Measurements from ENCODE around the gene MEGF11. TPM values are rescaled to one million over a fixed set of nuclear protein-coding genes. Genes with fewer than 3 reads are reported as not detected.
A peak's percentile ranks its signal among the peaks of the same experiment; 100 is the strongest.

MEGF11 gene
- total RNA-seq, 1 donor from 2014 or later, result 0.10 TPM

DNA sequence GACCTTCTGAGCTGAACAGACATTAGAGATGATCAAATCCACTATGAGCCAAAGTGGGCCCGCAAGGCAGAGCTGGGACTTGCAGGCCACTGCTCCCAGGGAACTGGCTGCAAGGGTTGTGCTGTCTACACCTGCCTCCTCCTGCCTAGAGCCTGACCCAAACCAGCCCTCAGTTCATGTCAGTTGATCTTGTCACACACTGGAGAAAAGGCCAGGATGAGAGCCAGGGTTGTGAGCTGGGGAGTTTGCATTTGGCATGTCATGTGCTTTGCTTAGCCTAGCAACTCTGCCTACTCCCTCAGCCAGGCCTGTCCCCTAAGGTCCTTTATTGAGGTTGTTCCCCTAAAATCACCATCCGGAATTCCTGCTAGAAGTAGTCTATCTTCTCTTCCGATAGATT, 316.5 kb downstream of the MEGF11 start:
- DNase-seq, result no peak

DNA sequence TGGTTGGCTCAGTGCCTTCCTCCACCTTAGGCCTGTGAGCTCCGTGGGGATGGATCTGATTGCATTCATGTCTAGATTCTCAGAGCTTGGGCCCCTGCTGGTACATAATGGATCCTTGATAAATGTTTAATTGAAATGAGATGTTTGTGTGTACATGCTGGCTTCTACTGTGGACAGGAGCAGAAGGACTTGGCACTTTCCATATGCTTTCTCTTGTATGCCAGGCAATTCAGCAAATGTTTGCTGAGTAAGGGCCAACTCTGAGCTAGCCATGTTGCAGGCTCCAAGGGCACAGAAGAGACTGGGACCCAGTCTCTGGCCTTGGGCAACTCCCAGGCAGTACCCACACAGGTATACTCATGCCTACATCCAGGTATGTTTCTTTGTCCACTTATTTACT, 317.3 kb downstream of the MEGF11 start:
- no peak for DNase-seq

DNA sequence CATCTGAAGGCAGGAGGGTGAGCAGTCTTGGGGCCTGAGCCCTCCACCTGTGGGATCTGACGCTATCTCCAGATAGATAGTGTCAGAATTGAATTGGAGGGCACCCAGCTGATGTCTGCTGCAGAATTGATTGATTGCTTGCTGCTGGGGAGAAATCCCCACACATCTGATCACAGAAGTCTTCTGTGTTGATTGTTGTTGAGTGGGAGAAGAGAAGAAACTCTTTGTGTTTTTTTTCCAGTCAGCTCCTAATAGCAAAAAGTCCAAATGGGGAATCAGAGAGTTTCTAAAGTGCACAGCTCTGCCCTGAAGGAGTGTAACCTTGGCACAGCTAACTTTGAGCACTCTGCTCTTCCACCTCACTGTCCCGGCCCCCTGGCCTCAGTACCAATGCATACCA, 318.2 kb downstream of the MEGF11 start:
- DNase-seq, result no peak

DNA sequence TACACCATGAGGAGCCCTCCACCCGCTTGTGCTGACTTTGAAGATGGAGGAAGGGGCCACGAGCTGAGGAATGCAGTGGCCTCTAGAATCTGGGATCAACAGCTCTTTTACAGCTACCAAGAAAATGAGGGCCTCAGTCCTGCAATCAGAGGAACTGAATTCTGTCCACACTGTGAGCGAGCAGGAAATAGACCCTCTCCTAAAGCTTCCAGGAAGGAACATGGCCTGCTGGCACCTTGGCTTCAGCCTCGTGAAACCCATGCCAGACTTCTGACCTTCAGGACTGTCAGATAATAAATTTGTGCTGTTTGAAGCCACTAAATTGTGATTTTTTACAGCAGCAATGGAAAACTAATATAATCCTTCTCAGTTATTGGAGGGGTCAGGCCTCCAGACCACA, 322.3 kb downstream of the MEGF11 start:
- no peak for DNase-seq

DNA sequence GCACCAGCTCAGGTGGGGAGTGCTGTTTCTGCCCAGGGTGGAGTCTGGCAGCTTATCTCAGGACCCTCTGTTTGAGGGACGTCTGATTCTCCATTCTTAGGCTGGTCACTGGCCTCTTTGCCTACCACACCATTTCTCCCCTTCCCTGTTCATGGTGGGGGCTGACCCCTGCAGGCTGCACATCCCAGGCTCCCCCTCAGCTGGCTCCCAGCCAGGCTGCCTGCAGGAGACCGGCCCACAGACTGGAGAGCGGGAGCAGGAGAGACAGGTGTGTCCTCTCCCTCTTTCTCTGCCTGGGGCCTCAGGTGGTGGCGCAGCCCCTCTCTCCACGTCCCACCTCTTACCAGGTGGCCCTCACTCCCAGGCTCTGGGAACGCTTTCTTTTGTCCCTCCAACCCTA, 323.4 kb downstream of the MEGF11 start:
- no peak for DNase-seq

DNA sequence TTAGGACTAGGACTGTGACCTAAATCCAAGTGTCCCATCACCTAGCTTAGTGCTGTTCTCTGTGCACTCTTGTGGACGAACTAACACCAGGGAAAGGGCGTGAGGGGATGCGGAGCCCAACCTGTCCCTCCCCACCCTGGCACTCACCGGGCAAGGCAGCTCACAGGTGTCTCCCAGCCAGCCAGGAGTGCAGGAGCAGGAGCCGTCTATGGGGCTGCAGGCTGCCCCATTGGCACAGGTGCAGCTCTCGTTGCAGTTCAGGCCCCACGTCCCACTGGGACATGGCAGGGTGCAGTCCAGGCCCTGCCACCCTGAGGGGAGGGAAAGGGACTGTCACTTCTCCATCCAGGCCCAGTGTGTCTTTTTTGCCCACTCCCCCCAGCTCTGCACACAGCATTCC, 324.0 kb downstream of the MEGF11 start:
- DNase-seq, result no peak

DNA sequence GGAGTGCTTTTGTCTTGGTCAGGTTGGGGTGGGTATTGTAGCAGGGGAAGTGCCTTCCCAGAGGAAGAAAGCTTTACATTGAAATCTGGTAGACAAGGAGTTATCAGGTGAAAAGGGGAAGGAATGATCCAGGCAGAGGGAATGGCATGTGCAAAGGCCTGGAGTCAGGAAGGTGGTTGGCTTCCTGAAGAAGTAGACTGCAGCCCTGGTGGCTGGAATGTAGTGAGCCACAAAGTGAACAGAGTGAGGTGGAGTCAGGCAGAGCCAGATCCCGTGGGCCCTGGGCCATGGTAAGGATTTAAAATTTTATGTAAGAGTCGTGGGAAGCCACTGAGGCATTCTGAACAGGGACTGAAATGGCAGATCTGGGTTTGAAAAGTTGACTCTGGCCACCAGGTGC, 326.0 kb downstream of the MEGF11 start:
- no peak for DNase-seq

DNA sequence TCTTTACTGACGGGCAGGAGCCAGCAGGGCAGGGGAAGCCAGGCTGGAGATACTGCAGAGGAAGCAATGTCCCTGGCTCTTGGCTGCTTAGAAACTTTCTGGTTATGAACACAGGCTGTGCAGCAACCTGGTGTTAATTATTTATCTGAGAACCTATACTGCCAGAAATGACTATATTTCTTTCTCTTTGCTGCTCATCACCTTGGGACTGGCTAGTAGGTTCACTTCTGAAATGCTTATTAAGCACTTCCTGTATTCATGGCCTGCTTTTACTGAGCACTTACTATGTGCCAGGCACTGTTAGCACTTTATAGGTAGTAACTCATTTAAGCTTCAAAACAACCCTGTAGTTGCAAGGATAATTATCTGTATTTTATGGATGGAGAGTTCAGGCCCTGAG, 326.7 kb downstream of the MEGF11 start:
- no peak for DNase-seq

DNA sequence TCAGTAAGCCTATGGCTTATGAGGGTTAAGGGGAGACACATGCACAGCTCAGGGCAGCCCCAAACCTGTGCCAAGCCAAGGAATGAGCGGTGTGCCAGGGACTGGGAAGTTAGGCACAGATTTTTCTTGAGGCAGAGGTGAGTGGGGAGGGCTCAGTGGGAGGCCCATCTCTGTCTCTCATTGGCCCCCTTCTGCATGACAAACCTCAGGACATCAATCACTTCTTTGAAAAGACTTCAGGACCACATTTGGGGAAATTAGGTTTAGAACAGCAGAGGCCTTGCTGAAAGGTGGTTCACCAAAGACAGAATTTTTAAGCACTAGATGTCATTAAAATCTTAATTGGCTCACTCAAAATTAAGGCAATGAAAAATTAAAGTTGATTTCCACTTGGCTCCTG, 327.1 kb downstream of the MEGF11 start:
- no peak for DNase-seq

DNA sequence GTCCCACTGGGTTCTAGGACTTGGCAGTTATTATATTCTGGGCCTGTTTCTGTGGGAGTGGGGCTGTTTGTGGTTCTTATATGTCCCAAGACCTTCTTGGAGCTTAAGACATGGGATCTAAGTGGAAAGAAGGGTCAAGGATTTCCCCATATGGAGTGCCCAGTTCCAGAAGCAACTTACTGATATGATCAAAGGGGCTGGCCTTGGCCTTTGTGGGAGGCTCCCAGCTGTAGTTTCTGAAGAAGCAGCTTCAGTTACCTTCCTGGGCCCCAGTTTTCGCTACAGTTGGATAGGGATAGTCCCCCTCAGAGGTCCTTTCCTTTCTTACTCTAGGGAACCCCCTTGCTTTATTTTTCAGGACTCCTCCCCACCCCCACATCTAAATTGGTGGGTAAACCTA, 328.2 kb downstream of the MEGF11 start:
- DNase-seq, result no peak

DNA sequence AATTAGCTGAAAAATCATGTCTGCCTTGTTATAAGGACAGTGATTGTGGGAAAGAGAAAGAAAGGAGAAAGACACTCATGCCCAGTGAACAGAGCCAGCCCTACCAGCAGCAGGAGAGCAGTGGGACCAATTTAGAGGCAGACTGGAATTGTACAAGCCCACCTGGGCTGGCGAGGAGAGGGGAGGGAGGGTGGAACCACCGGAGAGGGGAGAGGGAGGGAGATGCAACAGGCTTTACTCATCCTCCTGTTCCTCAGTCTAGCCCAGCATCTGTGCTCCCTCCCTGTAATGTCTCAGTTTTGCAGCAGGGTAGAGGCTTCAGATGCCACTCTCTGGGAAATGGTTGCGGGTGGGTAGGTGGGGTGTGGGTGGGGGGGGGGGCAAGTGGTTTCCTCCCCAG, 329.5 kb downstream of the MEGF11 start:
- DNase-seq, result no peak

DNA sequence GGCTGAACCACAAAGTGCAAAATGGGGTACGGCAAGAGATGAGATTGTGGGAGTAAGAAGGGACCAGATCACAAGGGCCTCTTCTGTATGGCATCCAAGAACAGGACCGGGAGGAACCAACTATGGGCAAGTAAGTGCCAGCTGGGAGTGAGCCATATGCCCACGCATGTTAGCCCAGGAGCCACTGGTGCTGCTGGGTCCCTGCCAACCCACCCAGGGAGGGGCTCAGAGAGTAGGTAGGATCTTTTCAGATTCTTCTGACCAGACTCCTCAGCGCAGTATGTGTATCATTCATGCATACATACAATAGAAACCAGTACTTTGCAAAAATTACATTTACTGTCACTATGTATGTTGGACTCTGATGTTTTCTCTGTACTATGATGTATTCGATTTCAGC, 330.3 kb downstream of the MEGF11 start:
- no peak for DNase-seq

DNA sequence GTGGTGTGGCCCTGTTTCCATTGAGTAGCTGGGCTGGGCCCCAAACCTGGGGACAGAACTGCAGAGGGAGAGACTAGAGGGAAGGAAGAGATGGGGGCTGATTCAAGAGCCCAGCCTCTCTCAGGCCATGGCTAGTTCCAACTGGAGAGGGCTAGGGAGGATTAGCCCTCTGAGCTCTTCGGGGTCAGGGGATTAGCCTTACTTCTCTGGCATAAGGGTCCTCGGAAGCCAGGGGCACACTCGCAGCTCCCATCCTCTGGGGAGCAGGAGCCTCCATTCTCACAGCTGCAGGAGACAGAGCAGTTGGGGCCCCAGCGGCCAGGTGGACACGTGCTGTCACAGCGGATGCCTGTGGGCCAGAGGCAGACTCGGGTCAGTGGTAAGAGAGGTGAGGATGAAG, 330.9 kb downstream of the MEGF11 start:
- DNase-seq, result no peak

DNA sequence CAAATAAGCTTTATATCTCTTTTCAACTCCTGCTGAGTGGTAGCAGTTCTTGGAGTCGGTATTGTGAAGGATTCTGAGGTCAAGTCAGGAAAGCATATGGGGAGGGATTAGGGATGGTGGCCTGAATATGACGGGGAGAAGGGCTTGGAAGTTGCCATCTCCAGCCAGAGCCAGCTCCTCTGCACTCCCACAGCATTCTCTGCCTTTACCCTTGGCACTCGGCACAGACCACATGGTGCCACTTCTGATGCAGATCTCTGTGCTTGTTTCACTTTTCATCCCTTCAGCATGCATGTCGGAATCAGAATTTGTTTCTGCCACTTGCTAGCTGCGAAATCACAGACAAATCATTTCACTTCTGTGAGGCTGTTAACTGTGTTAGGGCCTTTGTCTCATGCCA, 331.8 kb downstream of the MEGF11 start:
- DNase-seq, result peak; percentile 15

DNA sequence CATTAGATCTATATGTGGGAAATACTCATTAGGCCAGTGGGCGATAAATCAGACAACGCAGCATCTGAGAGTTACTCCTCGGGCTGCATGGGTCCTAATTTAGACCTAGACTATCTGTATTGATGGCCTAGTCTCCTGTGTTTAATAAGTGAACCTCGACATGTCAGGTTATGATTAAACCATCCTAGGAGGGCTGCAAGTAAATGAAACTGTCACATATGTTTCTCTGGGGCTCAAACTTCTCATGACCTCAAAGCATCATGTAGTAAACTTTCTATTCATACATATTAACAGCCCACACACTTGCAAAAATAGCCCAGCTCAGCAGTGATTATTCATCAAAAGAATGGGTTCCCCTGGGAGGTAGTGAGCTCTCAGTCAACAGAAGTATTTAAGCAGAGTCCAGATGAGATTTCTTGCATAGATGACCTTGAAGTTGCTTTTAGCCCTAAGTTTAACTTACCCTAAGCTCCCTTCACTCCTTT, 332.7 kb downstream of the MEGF11 start:
- no peak for DNase-seq

DNA sequence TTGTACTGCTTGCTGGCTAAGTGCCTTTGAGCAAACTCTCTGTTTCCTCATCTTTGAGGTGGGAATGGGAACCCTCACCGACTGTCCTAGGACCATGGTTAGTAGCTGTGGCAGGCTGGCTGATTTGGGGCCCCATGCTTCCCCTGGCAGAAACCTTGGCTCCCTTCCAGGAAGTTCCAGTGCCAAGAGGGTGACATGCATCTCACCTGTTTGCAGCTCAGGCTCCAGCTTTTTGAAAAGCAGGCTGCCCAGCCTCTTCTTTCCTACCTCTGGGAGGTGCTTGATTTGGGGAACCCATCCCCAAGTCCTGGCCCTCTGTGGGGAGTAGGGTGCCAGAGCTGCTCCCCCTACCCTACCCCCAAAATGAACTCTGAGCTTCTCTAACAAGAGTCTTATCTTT, 333.4 kb downstream of the MEGF11 start:
- no peak for DNase-seq

DNA sequence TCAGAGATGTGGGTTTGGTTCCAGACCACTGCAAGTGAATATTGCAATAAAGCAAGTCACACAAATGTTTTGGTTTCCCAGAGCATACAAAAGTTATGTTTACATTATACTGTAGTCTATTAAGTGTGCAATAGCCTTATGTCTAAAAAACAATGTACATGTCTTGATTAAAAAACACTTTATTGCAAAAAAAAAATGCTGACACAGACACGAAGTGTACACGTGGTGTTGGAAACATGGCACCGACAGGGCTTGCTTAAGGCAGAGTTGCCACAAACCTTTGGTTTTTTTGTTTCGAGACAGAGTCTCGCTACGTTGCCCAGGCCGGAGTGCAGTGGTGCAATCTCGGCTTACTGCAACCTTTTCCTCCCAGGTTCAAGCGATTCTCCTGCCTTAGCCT, 334.2 kb downstream of the MEGF11 start:
- DNase-seq, result no peak

DNA sequence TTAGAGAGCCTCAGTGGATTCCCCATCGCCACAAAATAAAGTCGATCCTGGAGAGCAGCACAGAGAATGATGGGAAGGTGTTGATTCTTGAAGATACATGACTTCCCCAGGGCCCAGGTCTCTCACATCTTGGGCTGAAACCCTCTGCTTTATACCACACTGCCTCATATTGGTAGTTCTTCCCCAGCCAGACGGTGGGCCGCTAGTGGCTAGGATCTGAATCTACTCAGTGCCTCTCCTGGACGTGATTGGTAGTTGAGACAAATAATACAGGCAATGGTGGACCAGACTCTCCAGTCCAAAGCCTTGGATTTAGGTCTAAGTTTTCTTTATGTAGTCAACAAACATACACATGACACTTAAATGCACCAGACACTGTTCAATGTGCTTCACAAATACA, 334.6 kb downstream of the MEGF11 start:
- DNase-seq, result no peak

DNA sequence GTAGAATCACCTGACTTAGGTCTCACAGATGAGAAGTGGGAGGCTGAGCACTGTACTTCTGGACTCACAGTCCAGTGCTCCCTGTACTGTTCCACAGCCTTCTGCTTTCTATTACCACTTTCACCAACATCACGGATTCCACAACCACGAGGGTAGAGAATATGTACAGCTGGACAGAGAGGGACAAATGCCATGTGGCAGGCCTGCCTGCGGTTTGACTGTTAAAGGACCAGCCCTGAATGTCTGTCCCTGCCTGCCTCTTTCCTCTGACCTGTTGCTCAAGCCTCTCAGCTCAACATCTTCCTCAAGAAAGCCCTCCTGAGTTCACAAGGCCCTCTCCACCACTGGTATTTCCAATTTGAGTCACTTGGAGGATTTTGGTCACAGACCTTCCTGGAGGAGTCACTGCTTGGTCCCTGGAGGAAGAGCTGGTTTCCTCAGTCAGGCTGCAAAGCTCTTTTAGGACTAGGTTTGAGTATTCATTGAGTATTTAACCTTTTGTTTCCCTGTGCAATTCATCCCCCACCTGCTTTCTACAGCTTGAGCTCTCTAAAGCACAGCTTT, 335.1 kb downstream of the MEGF11 start:
- no peak for DNase-seq

DNA sequence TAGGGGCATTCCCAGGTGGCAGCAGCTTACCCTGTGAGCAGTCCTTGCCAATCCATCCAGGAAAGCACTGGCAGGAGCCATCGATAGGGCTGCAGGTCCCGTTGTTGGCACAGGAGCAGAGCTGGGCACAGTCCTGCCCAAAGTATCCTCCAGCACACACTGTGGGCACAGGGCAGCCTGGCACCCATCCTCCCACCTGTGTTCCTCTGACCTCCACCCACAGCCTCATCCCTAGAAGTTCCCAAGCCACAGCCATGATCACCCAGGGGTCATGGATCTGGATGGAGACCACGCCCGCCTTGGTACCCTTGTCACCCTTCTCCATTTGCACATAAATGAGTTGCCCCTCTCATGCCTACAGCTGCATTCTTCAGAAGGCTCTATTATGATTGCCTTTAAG, 335.6 kb downstream of the MEGF11 start:
- no peak for DNase-seq

DNA sequence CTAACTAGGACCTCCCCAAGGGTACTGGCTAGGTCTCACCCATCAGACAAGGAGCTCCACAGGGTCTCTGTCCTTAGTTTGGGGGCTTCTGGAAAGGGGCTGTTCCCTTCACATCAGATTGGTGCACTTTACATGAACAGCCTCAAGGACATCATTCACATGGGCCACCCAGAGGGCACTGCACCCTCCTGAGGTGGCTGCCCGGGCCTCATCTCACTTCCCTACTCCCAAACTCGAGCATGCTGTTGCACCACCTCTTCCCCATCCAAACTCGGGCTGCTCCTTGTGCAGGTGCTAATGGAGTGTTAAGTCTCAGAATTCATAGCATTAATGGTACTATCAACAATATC, 336.2 kb downstream of the MEGF11 start:
- no peak for DNase-seq

DNA sequence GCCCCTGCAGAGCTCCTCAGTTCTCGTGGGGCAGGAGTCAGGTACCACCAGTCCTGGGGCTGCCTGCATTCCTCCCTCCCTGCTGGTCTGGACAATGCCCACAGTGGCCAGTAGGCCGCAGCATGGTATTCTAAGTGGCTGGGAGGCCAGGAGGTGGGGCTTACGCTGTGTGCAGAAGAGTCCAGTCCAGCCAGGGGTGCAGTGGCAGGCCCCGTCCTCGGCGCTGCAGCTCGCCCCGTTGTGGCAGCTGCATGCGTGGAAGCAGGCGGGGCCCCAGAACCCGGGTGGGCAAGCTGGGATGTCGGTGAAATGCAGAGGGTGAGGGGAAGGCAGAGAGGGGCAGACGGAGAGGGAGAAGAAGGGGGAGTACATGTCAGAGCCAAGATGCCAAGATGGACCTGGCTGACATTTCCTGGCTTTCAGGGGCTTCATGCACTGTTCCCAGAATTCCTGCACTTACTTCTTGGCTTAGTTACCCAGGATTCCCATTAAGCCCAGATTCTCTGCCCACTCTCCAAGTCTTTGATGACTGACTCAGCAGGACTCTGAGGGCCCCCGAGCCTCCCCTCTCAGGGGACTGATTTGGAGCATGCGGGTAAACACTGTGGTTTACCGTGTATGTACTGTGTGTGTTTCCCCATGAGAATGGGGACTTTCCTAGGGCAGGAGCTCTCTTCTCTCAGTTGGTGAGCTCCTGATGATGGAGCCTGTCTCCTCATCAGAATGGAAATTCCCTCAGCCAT, 336.7 kb downstream of the MEGF11 start:
- peak; percentile 74 for DNase-seq

DNA sequence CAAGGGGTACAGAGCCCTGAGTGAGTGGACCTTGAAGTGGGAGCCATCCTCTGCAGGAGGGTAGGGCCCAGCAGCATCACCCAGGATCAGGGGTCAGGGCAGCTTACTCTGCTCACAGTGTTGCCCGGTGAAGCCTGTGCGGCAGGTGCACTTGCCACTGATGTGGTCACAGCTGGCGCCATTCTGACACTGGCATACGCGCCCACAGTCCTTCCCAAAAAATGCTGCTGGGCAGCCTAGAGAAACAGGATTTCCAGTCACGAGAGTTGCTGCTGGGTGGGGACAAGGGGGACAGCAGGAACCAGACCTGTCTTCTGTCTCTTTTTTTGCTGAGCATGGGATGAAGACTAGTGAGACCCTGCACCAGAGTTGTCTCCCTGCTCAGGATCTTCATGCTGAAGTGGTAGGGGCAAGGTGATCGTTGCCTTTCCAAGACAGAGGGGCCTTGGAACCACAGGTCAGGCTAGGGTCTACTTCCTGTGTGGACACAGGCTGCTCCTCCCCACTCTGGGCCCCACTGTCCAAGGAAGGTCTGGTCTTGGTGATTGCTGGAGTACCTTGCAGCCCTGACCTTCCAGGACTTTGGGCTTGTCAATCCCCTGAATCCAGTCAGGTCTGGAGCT, 337.4 kb downstream of the MEGF11 start:
- DNase-seq, result no peak

All from tongue (tissue), 2 donors.